ENCODE results near the gene TMTC1.

DNA sequence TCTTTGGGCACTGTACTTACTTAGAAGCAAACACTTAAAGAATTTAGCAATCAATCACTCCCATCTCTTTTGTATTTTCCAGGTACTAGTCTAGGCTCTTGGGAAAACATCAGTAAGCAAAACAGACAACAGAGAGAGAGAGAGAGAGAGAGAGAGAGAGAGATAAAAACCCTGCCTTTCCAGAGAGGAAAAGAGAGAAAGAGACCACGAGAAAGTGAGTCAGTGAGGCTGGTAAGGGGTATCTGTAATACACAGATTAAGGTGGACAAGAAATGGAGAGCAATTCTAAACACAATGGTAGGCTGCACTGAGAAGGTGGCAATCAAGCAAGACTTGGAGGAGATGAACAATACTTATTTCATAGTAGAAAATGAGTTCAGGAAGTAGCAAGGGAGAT, 166.3 kb downstream of the TMTC1 start:
- TF ChIP-seq CREB1 (CRISPR knock-in tag; IDR thresholded peaks at IDR 0.05; ENCODE audit: low read depth) (no peak), POLR2AphosphoS5 (IDR thresholded peaks at IDR 0.05; ENCODE audit: low read depth) (no peak), CTCF (conservative IDR thresholded peaks at IDR 0.05; ENCODE audit: low read depth in 2 of 2) (no peak), EZH2 (IDR thresholded peaks at IDR 0.05; ENCODE audit: low read depth, unreplicated experiment) (no peak), REST (IDR thresholded peaks at IDR 0.05; ENCODE audit: unreplicated experiment) (no peak)
